Kidney (tissue), 14 donors: ENCODE data around the gene TAF4B. TPM values are rescaled to one million over a fixed set of nuclear protein-coding genes. Genes with fewer than 3 reads are reported as not detected.
A peak's percentile ranks its signal among the peaks of the same experiment; 100 is the strongest.

Experiments
- DNase-seq, 5 donors: peaks; one replicate each; pipeline ENCODE4 v3.0.0-alpha.2; 2013 to 2020
- FAIRE-seq: peaks from 2 replicates; lab custom pipeline; 2012; peaks lifted over from hg19 to GRCh38; lab: Jason Lieb, UNC
- H3K27ac ChIP-seq, 2 donors: one replicate each; pipeline ENCODE4 v1.7.0; 2013; ENCODE audit warnings: low read depth in 2 of 2, low read length in 2 of 2, inconsistent platforms in 1 of 2
- H3K27me3 ChIP-seq: one replicate; pipeline ENCODE4 v1.7.1; 2013; ENCODE audit warnings: low read length, inconsistent platforms; ENCODE audit not compliant: control insufficient read depth, insufficient read depth
- H3K36me3 ChIP-seq, 3 donors: one replicate each; pipeline versions ENCODE4 v1.7.0 to v1.7.1; 2013; ENCODE audit warnings: low read length in 3 of 3, control low read depth in 1 of 3, inconsistent platforms in 1 of 3; ENCODE audit not compliant: insufficient read depth in 3 of 3, control insufficient read depth in 2 of 3
- H3K4me1 ChIP-seq, 3 donors: one replicate each; pipeline versions ENCODE4 v1.7.0 to v1.7.1; 2013; ENCODE audit warnings: low read length in 3 of 3, inconsistent platforms in 1 of 3, low read depth in 1 of 3; ENCODE audit not compliant: control insufficient read depth in 2 of 3, insufficient read depth in 2 of 3
- H3K4me3 ChIP-seq, 3 donors: one replicate each; pipeline versions ENCODE4 v1.7.0 to v1.8.1; 2013; ENCODE audit warnings: low read length in 3 of 3, control low read depth in 1 of 3, inconsistent platforms in 1 of 3
- H3K9ac ChIP-seq, 3 donors: one replicate each; pipeline versions ENCODE4 v1.7.0 to v1.7.1; 2013; ENCODE audit warnings: low read length in 3 of 3, control low read depth in 1 of 3, inconsistent platforms in 1 of 3
- H3K9me3 ChIP-seq, 3 donors: one replicate each; pipeline versions ENCODE4 v1.7.0 to v1.7.1; 2013; ENCODE audit warnings: low read length in 3 of 3, control low read depth in 1 of 3, inconsistent platforms in 1 of 3; ENCODE audit not compliant: control insufficient read depth in 2 of 3, insufficient read depth in 1 of 3
- intact Hi-C: fragments of 100-400 bp; cut with DNase I; formaldehyde crosslinking; loops from one replicate; pipeline ENCODE4 v1.11.1; 2022
- polyA plus RNA-seq: library from polyadenylated mRNA; stranded (reverse); fragments of 350-450 nt; fragmentation: Illumina TruSeq; extraction: RNeasy Lipid Tissue Mini Kit (QIAGEN cat#74804); gene quantifications from one replicate; pipeline ENCODE4 v1.2.3, GENCODE V29; 2014; ENCODE audit warnings: low read depth, low replicate concordance; ENCODE audit not compliant: insufficient read depth
- total RNA-seq: library from RNA; stranded (reverse); fragmentation: NEBNext Ultra II Directional; extraction: Animal tissue kit (Norgen Biotek cat#: 25700); gene quantifications from one replicate; pipeline ENCODE4 v1.2.1, GENCODE V29; 2021
- TF ChIP-seq, protein P1 (sequence below): IDR thresholded peaks from 3 replicates; pipeline ENCODE4 v1.5.1; 2012; ENCODE audit warnings: mild to moderate bottlenecking, moderate library complexity, borderline replicate concordance; ENCODE audit not compliant: insufficient read depth; ENCODE audit errors: extremely low read depth
- donor health status: control.
- donor health status: control.
- donor health status: control.
- donor health status: control.
- donor health status: control.
- donor health status: DM: yes; HTN: yes; CAD: no.
- donor health status: Normal renal cell carcinoma (clear cell type).

Gene TAF4B
- total and polyA plus RNA-seq, 2 donors from 2014 or later: 1.7 to 4.9 TPM

DNA sequence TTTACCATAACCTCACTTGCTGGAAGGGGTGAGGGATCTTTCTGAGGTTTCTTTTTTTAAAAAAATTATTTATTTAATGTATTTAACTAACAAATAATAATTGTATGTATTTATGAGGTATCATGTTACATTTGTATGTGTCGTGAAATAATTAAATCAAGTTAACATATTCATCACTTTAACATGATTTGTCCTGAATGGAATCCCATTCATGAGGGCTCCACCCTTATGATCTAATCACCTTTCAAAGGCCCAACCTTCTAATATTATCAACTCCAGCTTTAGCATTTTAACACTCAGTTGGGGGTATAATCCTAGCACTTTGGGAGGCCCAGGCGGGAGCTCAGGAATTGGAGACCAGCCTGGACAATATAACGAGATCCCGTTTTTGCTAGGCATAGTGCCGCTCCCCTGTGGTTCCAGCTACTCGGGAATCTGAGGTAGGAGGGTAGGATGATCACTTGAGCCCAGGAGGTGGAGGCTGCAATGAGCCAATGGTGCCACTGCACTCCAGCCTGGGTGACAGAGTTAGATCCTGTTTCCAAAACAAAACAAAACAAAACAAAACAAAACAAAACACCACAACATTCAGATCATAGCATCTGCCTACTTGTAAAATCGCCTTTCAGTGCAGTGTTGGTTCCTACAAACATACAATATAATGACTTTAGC is 1.1 kb upstream of the TAF4B start:
- TF ChIP-seq, protein P1, sequence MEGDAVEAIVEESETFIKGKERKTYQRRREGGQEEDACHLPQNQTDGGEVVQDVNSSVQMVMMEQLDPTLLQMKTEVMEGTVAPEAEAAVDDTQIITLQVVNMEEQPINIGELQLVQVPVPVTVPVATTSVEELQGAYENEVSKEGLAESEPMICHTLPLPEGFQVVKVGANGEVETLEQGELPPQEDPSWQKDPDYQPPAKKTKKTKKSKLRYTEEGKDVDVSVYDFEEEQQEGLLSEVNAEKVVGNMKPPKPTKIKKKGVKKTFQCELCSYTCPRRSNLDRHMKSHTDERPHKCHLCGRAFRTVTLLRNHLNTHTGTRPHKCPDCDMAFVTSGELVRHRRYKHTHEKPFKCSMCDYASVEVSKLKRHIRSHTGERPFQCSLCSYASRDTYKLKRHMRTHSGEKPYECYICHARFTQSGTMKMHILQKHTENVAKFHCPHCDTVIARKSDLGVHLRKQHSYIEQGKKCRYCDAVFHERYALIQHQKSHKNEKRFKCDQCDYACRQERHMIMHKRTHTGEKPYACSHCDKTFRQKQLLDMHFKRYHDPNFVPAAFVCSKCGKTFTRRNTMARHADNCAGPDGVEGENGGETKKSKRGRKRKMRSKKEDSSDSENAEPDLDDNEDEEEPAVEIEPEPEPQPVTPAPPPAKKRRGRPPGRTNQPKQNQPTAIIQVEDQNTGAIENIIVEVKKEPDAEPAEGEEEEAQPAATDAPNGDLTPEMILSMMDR: no peak
- FAIRE-seq (no peak), DNase-seq (peak in 1 of 5 donors; percentile 4)
- intact Hi-C loops: no loop called here
- Histone ChIP-seq H3K27me3 (no peaks in the 10 kb centered on the region), H3K27ac (no peak overlapping the region), H3K9ac (no peak overlapping the region), H3K9me3 (no peaks in the 10 kb centered on the region), H3K4me1 (peaks cover 0 to 2% (median 0%) of the 10 kb centered on the region in 3 donors), H3K4me3 (peak overlapping the region in 1 of 3 donors; percentile 82), H3K36me3 (no peaks in the 10 kb centered on the region)

DNA sequence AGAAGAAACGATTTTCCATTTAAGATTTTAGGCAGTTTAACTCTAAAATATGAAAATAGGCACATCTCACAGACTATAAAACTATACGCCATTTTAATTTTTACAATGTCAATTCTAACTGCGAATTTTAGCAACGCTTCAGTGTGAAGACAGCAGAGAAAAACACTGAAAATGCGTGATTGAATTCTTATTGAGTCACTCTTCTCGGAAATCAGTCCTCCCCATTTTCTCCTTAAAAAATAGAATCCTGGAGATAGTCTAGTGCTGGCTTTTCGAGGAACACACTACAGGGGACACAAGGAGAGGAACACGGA is 373 bp upstream of the TAF4B start:
- no peaks in the 10 kb centered on the region for H3K27me3 ChIP-seq
- peaks cover 0 to 2% (median 0%) of the 10 kb centered on the region in 3 donors for H3K4me1 ChIP-seq
- no peaks in the 10 kb centered on the region for H3K36me3 ChIP-seq
- DNase-seq: no peak
- H3K4me3 ChIP-seq: peak overlapping the region; percentile 73 to 86 (median 82)
- TF ChIP-seq, protein P1: no peak
- intact Hi-C loops: no loop called here
- H3K9me3 ChIP-seq: no peaks in the 10 kb centered on the region
- H3K9ac ChIP-seq: peak overlapping the region; percentile 39 to 48 (median 46)
- H3K27ac ChIP-seq: peak overlapping the region in 1 of 2 donors; percentile 29
- FAIRE-seq: no peak

DNA sequence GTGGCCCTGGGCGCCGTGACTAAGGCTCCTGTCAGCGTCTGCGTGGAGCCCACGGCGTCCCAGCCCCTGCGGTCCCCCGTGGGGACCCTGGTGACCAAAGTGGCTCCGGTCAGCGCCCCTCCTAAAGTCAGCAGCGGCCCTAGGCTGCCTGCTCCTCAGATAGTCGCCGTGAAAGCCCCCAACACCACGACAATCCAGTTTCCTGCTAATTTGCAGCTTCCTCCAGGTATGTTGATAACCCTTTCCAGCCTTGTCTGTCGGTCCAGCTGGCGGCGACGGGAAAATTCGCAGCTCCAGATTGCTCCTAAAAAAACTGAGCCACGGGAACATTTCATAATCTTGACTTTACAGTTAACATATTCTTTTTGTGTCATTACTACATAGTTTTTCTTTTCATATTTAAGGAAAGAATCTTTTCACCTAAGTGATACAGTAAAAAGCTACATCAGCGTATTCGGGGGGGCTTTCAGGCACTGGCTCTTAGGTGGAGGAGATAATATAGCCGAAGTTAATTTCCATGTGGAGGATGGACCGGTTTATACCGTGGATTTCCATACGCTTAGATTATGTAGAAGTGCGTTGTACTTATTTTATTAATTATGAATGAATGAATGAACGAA is 916 bp downstream of the TAF4B start:
- no peaks in the 10 kb centered on the region for H3K9me3 ChIP-seq
- H3K27ac ChIP-seq: peak overlapping the region in 1 of 2 donors; percentile 71
- no peaks in the 10 kb centered on the region for H3K27me3 ChIP-seq
- no peak for FAIRE-seq
- TF ChIP-seq, protein P1: no peak
- peak overlapping the region; percentile 45 to 68 (median 67) for H3K9ac ChIP-seq
- peak overlapping the region; percentile 67 to 82 (median 82) for H3K4me3 ChIP-seq
- intact Hi-C loops: no loop called here
- DNase-seq: peak in 4 of 5 donors; percentile 2 to 52 (median 22)
- no peaks in the 10 kb centered on the region for H3K36me3 ChIP-seq
- peaks cover 0 to 2% (median 0%) of the 10 kb centered on the region in 3 donors for H3K4me1 ChIP-seq
